Upper lobe of left lung (tissue), 4 donors: ENCODE measurements around the gene YPEL1.

Source experiments
- CTCF ChIP-seq, 6 experiments: fragments of 450-650 bp in 4 of 6; fragments of 200-600 bp in 2 of 6; sonication (generic) in 2 of 6; IDR thresholded peaks; one replicate each; pipeline ENCODE4 v1.5.1; 2016 to 2019; ENCODE audit warnings: antibody characterized with exemption in 6 of 6
- EP300 ChIP-seq, 4 donors: sonication (generic); formaldehyde crosslinking; IDR thresholded peaks; one replicate each; pipeline ENCODE4 v1.5.1; 2017; ENCODE audit warnings: antibody characterized with exemption in 4 of 4, control low read depth in 2 of 4
- POLR2A ChIP-seq, 4 donors: fragments of 450-650 bp; IDR thresholded peaks; one replicate each; pipeline ENCODE4 v1.5.1; 2016 to 2017; ENCODE audit warnings: antibody characterized with exemption in 4 of 4, mild to moderate bottlenecking in 2 of 4
- POLR2AphosphoS5 ChIP-seq, 2 donors: sonication (generic); formaldehyde crosslinking; IDR thresholded peaks; one replicate each; pipeline ENCODE4 v1.5.1; 2017; ENCODE audit warnings: antibody characterized with exemption in 2 of 2

- TF ChIP-seq CTCF (IDR thresholded peaks at IDR 0.05) (no peak), EP300 (IDR thresholded peaks at IDR 0.05) (no peak), POLR2A (IDR thresholded peaks at IDR 0.05) (no peak), POLR2AphosphoS5 (IDR thresholded peaks at IDR 0.05) (no peak)
Measured at GRCh38 chr22:21762712-21763581, 27.4 kb upstream of the YPEL1 start.
